Epithelial cell of proximal tubule (primary cell): ENCODE results near the gene CNIH2. TPM values are rescaled to one million over a fixed set of nuclear protein-coding genes. Genes with fewer than 3 reads are reported as not detected.
A peak's percentile ranks its signal among the peaks of the same experiment; 100 is the strongest.

Experiments used
- DNase-seq: peaks from one replicate; pipeline ENCODE4 v3.0.0-alpha.2; 2011; ENCODE audit warnings: low read depth
- H3K4me3 ChIP-seq: 2 replicates; pipeline ENCODE4 v1.5.1; 2011; ENCODE audit warnings: low read depth, mild to moderate bottlenecking, low read length
- total RNA-seq: library from RNA; depleted of rRNA; stranded (reverse); fragments of >200 nt; gene quantifications from 2 replicates; pipeline ENCODE4 v1.2.3, GENCODE V29; 2015
- TF ChIP-seq, protein P1 (sequence below): conservative IDR thresholded peaks from 2 replicates; pipeline ENCODE4 v1.5.1; 2012; ENCODE audit warnings: low read depth, mild to moderate bottlenecking, low read length

The CNIH2 gene
- total RNA-seq, 1 donor from 2014 or later: 0.58 TPM

DNA sequence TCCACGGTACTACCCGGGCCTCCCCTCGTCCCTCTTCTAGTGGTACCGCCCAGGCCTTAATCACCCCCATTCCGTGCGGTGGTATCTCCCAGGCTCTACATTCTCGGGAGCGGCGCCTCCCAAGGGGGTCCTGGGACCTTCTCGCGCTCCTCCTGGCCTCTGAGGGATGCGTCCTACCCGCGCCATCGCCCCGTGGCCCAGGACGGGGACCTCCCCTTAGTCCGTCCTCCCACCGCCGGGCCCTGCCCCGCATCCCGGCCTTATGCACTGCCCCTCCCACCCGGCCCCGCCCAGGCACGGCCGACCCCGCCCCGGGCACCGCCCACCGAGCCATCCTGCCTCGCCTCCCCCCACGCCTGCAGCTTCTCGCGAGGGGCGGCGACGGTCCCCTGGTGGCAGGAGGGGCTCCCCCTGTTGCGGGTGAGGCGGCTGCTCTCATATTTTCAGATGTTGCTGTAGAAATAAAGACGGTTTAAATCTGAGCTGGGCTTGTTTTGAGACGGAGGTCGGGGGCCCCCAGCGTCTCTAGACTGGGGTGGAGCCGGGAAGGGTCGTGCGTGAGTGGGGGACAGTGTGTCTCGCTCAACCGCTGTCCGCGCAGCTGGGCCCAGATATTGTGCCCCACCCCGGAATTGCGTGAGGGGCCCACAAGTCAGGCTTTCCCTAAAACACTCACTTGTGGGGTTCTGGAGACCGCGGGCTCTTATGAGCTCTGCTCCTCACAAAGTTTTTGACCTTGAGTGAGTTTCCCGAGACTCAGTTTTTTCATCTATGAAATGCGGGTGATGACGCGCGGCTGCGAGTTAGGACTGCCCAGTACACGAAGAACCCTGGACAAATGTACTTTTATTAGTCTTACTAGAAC, 10.4 kb upstream of the CNIH2 start:
- TF ChIP-seq, protein P1, sequence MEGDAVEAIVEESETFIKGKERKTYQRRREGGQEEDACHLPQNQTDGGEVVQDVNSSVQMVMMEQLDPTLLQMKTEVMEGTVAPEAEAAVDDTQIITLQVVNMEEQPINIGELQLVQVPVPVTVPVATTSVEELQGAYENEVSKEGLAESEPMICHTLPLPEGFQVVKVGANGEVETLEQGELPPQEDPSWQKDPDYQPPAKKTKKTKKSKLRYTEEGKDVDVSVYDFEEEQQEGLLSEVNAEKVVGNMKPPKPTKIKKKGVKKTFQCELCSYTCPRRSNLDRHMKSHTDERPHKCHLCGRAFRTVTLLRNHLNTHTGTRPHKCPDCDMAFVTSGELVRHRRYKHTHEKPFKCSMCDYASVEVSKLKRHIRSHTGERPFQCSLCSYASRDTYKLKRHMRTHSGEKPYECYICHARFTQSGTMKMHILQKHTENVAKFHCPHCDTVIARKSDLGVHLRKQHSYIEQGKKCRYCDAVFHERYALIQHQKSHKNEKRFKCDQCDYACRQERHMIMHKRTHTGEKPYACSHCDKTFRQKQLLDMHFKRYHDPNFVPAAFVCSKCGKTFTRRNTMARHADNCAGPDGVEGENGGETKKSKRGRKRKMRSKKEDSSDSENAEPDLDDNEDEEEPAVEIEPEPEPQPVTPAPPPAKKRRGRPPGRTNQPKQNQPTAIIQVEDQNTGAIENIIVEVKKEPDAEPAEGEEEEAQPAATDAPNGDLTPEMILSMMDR: no peak
- no peak for DNase-seq
- H3K4me3 ChIP-seq: peak overlapping the region; percentile 63

DNA sequence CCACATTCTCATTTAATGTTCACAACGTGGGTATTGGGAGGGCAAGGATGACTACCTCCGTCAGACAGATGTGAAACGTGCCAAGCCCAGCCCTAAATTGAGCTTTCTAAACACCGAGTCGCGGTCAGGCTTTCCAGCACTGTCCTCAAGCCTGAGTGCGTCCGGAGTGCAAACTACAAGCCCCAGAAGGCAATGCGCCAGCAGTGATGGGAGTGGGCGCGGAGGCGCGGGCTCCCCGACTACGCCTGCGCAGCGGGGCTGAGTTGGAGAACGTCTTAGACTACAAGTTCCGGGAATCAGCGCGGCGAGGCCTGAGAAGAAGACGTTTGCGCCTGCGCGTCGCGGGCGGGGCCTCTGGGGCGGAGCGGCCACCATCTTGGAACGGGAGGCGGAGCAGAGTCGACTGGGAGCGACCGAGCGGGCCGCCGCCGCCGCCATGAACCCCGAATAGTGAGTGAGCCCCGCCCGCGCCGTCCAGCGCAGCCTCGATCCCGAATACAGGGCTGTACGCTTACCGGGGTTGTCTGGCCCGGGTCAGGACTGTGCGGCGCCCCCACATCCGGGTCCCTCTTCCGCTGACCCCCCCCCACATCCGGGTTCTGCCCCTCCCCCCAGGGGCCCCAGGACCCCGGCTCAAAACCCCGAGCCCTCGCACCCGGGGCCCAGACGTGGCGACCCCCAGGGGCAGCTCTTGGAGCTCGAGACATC, 9.6 kb upstream of the CNIH2 start, which contains the start of gene RAB1B:
RAB1B (plus strand) TSS at position 396 of the 708 bp plus-strand sequence; CDS start at position 437, 41 bp downstream.
- DNase-seq: peak; percentile 87
- TF ChIP-seq, protein P1: no peak

DNA sequence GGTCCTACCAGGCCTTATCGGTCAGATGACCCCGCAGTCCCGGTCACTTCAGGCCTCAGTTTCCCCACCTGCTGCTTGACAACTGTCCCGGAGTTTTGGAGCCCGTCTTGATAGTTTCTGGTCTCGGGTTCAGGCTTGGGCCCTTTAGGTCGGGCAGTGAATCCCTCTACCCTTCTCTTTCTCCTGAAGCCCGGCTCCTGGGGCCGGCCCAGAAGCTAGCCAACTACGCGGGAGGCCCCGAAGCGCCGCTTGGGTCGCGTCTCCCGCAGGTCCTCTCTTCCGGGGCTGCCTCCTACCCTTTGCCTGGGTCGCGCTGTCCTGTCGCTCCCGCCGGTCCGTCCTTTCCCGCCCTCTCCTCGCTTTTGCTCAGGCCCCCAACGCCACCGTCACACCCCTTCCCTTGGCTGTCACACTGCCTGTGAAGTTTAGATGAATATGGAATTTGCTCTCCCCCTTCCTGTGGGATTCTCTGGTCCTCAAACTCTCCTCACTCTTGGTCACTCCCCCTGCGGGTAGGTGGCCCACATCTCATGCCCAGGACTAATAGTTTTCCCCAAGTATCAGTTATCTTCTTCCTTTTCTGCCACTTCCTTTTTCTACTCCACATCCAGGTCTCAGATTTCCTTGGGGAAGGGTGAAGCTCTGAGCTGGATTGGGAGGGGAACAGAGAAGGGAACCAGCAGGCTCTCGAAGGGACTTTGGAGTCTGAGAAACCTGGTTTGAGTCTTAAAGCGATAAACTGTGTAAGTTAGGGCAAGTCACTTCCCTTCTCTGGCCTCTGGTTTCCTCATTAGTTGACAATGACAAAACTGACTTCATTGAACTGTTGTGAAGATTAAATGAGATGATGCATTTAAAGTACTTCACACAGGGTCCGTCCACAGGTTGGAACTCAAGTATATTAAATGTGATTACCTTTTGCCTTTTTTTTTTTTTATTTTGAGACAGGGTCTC, 8.7 kb upstream of the CNIH2 start:
- H3K4me3 ChIP-seq: peak overlapping the region; percentile 100
- TF ChIP-seq, protein P1: peak; percentile 36
- DNase-seq: no peak

More for the DNA sequence above, 9.6 kb upstream of the CNIH2 start, which contains the start of gene RAB1B:
- H3K4me3 ChIP-seq: peak within 1 kb of the TSS; percentile 100

DNA sequence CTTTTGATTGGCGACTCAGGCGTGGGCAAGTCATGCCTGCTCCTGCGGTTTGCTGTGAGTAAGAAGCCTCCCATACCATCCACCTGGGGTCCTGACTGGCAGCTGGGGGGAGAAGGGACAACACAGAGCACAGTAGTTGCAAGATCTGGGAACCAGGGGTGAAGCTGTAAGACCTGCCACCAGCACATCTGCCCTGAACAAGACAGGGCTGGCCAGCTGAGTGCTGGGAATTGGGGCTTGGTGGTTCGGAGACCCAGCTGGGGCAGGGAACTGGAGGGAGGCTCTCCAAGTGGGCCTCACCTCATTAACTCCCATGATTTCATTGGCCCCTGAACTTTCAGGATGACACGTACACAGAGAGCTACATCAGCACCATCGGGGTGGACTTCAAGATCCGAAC, 6.2 kb upstream of the CNIH2 start:
- no peak overlapping the region for H3K4me3 ChIP-seq
- no peak for DNase-seq
- TF ChIP-seq, protein P1: no peak

DNA sequence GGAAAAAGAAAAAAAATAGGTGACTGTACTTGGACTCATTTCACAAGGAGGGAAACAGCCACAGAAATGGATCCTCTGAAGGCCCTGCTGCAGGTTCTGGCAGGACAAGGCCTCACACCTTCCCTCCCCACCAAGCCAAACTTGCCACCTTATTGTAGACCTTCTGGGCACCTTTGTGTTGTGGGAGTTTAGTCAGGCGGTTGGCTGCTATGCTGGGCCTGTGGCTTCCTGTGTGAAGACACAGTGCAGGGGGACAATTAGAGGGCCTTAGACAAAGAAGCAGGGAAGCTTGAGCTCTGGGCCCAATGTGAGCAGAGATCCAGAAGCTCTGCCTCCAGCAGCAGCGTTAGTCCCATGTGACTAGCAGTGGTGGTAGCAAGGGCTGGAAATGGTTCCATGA, 5.4 kb upstream of the CNIH2 start:
- no peak overlapping the region for H3K4me3 ChIP-seq
- TF ChIP-seq, protein P1: no peak
- DNase-seq: no peak

DNA sequence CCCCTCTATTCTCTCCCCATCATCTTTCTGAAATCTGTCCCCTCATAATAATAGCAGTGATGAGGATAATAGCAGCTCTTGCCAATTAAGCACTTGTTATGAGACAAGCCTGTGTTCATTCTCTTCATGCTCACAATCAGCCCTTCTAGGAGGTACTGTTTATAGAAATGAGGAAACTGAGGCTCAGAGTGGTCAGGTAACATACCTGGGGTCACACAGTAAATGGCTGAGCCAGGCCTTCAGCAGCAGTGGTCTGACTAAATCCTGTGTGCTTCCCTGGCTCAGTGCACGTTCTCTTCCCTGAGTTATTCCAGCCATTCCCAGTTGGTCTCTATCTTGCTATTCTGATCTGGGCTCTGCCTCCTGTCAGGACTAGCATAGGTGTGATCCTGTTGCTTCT, 3.8 kb upstream of the CNIH2 start:
- DNase-seq: no peak
- no peak overlapping the region for H3K4me3 ChIP-seq
- TF ChIP-seq, protein P1: no peak
